Fibroblast of skin of left biceps (primary cell): ENCODE results near the gene NLRC5.
"Not testable (repeated sequence)": the region's sequence is repeated elsewhere in the genome, so short reads cannot be mapped to it uniquely, and the experiment has no call there.

Experiments used
- DNase-seq, 2 experiments: peaks; one replicate each; pipeline ENCODE4 v3.0.0-alpha.2; 2013; ENCODE audit warnings: low read depth in 2 of 2

NLRC5 gene

DNA sequence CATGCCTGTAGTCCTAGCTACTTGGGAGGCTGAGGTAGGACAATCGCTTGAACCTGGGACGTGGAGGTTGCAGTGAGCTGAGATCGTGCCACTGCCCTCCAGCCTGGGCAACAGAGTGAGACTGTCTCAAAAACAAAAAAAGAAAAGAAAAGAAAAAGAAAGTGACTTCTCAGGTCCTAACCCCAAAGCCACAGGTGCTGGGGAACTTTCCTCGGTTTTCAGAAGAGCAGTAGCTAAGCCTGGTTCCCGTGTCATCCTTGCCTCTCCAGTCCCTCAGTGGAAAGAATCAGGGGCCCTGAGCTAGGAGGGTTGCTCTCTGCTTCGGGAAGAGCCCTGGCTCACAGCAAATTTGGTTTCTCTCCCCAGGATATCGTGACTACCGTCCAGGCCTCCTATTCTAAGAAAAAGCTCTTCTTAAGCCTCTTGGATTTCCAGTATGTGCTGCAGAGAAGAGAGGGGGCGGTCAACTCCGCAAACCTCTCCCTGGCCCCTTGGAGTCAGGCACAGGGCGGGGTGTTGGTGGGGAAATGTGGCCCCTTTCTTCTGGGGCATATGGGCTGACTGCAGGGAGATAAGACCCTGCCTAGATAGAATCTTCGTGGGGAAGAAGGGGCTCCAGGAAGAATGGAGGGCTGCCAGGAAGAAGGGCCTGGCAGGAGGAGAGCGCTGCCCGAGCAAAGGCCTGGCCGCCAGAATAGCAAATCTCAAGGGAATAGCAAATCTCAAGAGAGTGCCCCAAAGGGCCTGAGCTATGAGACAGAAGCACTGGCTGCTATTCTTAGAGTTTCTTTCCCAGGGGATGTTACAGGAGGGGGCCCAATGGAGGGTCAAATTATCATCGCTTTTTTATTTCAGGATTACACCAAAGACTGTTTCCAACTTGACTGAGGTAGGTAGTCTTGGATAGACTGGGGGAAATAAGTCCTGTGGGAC is 8.3 kb upstream of the NLRC5 start:
- no peak for DNase-seq

GRCh38 chr16:56981729-56982271 is 7.6 kb upstream of the NLRC5 start:
- no peak for DNase-seq

DNA sequence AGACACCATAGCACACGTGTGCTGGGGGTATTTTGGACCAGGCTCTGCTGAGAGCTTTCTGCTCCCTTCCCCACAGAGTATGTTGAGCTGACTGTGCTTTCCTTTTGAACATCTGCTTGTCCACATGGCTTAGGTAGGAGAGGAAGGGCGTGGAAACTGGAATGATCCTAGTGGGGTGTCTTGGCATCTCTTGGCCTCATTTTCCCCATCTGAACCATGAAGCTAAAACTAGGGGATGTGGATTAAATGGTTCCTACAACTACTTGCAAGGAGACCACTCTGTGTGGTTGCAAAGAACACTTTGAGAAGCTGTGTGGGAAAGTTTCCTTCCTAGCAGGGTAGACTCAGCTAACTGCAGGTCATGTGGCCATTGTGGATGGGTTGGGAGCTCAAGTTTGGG is 6.7 kb upstream of the NLRC5 start:
- no peak for DNase-seq

DNA sequence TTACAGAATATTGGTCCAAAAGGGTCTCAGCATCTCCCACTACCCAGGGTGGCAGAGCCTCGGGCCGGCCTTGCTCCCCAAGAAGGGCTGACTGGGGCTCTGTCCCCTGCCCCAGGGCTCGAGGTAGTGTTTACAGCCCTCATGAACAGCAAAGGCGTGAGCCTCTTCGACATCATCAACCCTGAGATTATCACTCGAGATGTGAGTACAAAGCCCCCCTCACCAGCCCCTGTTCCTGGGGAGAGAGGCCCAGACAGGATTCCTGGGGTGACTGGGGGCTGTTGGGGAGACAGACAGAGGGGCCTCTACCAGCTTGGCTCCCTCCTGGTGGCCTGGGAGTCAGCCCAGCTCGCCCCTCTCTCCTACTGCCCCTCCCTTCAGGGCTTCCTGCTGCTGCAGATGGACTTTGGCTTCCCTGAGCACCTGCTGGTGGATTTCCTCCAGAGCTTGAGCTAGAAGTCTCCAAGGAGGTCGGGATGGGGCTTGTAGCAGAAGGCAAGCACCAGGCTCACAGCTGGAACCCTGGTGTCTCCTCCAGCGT is 6.1 kb upstream of the NLRC5 start:
- no peak for DNase-seq

DNA sequence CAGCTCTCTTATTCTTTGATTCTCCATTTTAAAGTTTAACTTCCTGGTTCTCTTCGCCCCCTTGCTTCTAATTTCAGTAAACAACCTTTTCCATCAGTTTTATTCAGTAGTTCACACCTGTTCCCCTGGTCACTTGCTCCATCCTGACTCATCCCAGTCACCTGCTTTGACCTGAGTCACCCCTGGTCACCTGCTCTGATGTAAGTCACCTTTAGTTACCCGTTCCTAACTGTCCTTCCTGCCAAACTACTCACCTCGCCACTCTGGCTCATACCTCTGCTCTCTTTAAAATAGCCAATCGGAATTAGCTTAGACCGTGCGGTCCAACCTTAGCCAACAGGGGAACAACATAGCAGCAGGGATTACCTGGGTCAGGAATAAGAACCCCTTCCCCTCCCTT is 4.7 kb upstream of the NLRC5 start:
- no peak for DNase-seq

- peak; percentile 59 to 62 for DNase-seq
These were observed 3.9 kb upstream of the NLRC5 start for GRCh38 chr16:56985288-56985961.

- no peak for DNase-seq
These were observed 3.4 kb upstream of the NLRC5 start for GRCh38 chr16:56985962-56986360.

DNA sequence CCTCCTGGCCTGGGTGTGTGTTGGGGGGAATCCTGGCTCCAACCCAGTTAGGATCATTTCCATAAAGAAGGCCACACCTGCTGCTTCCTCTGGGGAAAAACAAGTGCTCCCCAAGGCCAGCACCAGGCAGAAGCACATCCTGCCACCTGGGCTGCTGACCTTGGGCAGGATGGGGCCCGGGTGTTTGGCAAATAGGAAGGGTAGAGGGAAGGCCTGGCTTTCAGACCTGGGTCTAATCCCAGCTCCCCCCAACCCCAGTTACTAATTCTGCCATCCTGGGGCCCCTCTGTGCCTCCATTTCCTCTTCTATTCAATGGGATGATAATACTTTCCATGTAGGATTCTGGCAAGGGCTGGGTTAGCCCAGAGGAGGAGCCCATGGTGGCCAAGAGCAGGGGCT is 3.0 kb upstream of the NLRC5 start:
- DNase-seq: no peak

DNA sequence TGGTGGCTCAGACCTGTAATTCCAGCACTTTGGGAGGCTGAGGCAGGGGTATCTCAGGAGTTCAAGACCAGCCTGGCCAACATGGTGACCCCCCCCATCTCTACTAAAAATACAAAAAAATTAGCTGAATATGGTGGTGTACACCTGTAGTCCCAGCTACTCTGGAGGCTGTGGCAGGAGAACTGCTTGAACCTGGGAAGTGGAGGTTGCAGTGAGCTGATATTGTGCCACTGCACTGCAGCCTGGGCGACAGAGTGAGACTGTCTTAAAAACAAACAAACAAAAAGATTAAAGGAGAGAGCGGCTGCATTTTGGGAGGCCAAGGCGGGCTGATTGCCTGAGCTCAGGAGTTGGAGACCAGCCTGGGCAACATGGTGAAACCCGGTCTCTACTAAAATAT is 2.4 kb upstream of the NLRC5 start:
- DNase-seq: not testable (repeated sequence)

DNA sequence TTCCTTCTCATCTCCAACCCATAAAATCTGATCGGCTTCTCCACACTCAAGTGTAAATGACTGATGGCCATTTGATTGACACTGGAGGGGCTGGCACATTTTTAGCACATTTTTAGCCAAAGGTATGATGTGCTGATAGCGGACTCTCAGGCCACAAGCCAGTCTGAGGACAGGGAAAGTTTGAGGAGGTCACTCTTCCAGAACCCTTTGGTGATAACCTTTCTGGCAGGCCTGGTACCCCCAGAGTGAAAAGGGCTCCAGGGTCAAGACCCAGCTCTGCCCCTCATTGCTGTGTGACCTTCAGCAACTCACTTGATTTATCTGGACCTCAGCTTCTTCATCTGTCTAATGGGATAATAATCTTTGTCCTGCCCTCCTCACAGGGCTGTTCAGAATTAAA is 1.7 kb upstream of the NLRC5 start:
- DNase-seq: no peak

DNA sequence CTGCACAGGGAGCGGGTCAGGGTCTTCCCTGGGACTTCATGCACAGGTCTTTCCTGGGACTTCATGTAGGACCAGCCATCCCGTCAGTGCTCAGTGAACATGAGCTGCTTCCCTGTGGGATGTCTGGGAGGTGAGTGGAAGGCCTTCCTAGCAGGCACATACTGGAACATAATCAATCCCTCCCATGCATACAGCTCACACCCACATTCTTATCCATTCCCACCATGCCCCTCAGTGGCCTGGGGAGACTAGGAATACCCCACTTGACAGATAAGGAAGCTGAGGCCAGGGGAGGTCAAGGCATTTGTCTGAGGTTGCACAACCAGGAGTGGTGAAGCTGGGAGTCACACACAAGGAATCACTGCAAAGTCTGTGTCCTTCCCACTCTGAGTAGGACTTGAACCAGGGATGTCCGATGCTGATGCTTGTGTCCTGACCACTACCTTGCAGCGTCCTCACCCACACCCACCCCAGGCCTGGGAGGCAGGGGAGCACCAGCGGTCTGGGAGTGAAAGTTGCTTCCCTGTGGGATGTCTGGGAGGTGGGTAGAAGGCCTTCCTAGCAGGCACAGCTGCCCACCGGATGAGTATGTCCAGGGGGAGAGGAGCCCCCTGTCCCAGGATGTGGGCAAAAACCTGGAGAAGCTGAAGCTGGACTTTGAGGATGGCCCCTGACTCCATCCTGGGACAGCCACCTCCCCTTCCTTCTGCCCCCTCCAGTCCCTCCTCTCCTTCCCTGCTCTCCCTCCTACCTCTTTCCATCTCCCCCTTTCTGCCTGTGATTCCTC is 1.0 kb upstream of the NLRC5 start:
- no peak for DNase-seq

- no peak for DNase-seq
These were observed 631 bp downstream of the NLRC5 start for GRCh38 chr16:56989988-56990387.

- DNase-seq: no peak
These were observed 1.3 kb downstream of the NLRC5 start for GRCh38 chr16:56990407-56991286.

DNA sequence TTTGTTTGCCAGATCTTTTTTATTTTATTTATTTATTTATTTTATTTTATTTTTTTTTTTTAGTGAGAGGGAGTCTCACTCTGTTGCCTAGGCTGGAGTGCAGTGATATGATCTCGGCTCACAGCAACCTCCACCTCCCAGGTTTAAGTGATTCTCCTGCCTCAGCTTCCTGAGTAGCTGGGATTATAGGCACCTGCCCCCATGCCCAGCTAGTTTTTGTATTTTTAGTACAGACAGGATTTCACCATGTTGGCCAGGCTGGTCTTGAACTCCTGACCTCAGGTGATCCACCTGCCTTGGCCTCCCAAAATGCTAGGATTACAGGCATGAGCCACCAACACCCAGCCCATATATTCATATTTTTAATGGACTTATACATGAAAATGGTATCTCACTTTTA is 3.1 kb downstream of the NLRC5 start:
- DNase-seq: not testable (repeated sequence)

- DNase-seq: no peak
These were observed 3.8 kb downstream of the NLRC5 start for GRCh38 chr16:56993204-56993603.

DNA sequence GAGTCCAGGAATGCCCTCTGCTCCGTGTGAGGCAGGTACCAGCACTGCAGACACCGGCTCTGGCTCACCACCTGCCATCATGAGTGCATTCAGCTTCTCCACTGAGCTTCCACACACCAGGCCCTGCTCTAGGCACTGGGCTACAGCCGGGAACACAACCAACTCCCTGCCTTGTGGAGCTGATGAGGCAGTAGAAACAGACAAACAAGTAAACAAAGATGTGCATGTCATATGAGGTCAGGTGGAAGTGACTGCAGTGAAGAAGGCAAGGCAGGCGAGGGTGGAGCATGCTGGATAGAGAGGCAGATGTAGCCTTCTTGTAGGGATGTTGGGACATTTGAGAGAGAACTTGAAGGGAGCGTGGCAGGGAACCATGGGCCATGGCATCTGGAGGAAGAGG is 5.0 kb downstream of the NLRC5 start:
- no peak for DNase-seq

DNA sequence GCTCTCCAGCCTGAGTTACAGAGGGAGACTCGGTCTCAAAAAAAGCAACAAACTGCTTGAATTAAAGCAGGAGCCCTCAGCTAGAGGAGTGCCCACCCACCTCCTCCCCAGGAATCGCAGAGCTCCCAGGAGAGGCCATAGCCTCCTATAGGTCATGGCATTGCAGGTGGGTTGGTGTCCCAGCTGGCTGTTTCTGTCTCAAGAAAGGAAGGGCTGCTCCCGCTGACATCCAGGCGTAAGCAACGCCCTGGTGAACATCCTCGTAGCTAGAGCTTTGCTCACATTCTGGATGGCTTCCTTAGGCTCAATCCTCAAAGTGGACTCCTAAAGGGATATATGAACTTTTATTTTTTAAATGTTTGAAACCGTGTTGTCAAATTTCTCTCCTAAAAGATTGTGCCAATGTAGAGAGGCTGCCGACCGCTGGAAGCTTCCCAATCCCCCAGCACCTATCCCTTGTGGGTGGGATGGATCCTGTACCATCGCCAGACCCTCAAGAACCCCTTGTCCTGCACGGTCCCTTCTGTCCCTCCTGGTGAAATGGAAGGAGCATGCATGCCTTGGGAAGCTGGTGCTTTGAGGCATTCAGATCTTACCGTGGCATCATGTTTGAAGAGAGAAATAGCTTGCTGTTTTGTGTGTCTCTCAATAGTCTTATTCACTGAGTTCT is 5.9 kb downstream of the NLRC5 start:
- no peak for DNase-seq

DNA sequence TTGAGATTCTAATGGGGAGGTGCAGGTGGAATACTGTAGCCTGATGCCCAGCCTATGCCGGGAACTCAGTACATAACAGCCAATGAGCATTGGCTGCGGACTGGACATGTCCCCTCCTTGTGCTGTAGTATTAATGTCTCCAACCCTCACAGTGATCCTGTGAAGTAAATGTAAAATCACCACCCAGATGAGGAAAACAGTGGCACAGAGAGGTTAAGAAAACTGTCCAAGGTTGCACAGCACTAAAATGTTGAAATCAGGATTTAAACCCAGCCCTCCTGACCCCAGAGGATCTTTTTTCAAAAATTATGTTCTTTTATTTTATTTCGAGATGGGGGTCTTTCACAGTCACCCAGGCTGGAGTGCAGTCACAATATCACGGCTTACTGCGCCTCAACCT is 7.9 kb downstream of the NLRC5 start:
- DNase-seq: no peak

DNA sequence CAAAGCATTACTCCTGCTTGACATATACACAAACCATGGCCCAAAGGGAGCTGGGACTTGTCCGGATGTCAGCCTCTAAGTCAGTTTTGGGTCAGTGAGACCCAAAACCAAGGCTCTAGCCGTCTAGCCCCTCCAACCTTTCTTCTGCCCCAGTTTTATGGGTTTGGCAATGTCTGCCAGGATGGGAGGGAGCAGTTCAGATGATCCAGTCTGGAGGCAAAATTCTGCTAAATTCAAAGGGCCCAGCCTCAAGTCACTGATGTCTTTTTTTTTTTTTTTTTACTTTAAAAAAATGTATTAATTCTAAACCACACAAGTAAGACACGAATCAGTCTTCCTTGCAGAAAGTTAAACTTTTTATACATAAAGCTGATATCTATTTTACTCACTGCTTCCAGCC is 8.6 kb downstream of the NLRC5 start:
- no peak for DNase-seq

DNA sequence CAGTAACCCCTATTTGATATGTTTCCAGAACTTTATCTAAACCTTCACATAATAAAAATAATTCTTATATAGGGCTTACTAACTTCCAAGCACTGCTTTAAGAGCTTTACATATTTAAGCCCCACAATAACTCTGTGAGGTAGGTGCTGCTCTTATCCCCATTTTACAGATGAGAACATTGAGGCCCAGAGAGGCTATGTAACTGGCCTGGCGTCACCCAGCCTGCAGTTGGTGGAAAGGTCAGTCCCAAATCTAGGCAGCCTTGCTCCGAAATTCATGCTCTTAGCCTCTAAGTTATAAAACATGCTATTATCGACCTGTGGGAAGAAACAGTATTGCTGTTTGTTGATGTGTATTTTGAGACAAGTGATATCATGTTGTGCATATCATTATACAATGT is 9.0 kb downstream of the NLRC5 start:
- DNase-seq: no peak
